Measurements from ENCODE around the gene TBPL2.

DNA sequence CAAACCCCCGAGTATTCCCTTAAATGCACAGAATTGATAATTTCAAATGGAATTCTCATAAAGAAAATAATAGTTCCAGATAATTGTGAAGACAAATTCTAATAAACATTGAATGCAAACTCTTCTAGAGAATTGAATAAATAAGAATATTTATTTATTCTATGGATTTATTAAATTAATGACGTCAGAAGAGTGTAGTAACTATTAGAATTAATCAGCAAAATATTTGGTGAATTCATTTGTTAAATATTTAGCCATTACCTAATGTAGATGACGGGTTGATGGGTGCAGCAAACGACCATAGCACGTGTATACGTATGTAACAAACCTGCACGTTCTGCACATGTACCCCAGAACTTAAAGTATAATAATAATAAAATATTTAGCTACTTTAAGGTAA lies 33.4 kb upstream of the TBPL2 start:
- TF ChIP-seq, protein P1, sequence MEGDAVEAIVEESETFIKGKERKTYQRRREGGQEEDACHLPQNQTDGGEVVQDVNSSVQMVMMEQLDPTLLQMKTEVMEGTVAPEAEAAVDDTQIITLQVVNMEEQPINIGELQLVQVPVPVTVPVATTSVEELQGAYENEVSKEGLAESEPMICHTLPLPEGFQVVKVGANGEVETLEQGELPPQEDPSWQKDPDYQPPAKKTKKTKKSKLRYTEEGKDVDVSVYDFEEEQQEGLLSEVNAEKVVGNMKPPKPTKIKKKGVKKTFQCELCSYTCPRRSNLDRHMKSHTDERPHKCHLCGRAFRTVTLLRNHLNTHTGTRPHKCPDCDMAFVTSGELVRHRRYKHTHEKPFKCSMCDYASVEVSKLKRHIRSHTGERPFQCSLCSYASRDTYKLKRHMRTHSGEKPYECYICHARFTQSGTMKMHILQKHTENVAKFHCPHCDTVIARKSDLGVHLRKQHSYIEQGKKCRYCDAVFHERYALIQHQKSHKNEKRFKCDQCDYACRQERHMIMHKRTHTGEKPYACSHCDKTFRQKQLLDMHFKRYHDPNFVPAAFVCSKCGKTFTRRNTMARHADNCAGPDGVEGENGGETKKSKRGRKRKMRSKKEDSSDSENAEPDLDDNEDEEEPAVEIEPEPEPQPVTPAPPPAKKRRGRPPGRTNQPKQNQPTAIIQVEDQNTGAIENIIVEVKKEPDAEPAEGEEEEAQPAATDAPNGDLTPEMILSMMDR (conservative IDR thresholded peaks at IDR 0.05 in 1 of 2, IDR thresholded peaks at IDR 0.05 in 1 of 2; ENCODE audit: extremely low read depth in 1 of 2, insufficient read depth in 1 of 2, low read depth in 1 of 2, low read length in 2 of 2), result no peak
- no peak for TF ChIP-seq EZH2 (IDR thresholded peaks at IDR 0.05; ENCODE audit: borderline replicate concordance, low read length)

Data from mammary epithelial cell (primary cell).